ENCODE measurements around the gene KCNQ1.

- TF ChIP-seq POLR2A (IDR thresholded peaks at IDR 0.05) = no peak
- TF ChIP-seq EP300 (IDR thresholded peaks at IDR 0.05) = no peak
- TF ChIP-seq, protein P1, sequence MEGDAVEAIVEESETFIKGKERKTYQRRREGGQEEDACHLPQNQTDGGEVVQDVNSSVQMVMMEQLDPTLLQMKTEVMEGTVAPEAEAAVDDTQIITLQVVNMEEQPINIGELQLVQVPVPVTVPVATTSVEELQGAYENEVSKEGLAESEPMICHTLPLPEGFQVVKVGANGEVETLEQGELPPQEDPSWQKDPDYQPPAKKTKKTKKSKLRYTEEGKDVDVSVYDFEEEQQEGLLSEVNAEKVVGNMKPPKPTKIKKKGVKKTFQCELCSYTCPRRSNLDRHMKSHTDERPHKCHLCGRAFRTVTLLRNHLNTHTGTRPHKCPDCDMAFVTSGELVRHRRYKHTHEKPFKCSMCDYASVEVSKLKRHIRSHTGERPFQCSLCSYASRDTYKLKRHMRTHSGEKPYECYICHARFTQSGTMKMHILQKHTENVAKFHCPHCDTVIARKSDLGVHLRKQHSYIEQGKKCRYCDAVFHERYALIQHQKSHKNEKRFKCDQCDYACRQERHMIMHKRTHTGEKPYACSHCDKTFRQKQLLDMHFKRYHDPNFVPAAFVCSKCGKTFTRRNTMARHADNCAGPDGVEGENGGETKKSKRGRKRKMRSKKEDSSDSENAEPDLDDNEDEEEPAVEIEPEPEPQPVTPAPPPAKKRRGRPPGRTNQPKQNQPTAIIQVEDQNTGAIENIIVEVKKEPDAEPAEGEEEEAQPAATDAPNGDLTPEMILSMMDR (IDR thresholded peaks at IDR 0.05) = no peak
Observed at GRCh38 chr11:2443406-2443805, 1.4 kb upstream of the KCNQ1 start.
